ENCODE measurements around the gene GSTA2. TPM values are rescaled to one million over a fixed set of nuclear protein-coding genes. Genes with fewer than 3 reads are reported as not detected.
"Not testable (repeated sequence)": the region's sequence is repeated elsewhere in the genome, so short reads cannot be mapped to it uniquely, and the experiment has no call there.

Gene GSTA2
- total RNA-seq (100 to 1,000 TPM in 2 of 6 donors, 10 to 100 TPM in 4; 47.6 to 114 (median 90.4) TPM), polyA plus RNA-seq (10 to 100 TPM; 26.0 to 30.4 TPM)

- H3K36me3 ChIP-seq, H3K9me3 ChIP-seq, H3K27me3 ChIP-seq: not testable (repeated sequence)
- intact Hi-C loops (cut with DNase I) = loop anchor here in 1 of 3 donors (5.0 kb wide), 1 partner anchor 36 kb away; no protein-coding TSS in a partner anchor
- FAIRE-seq (peak; percentile 5), DNase-seq (peak in 3 of 6 donors; percentile 62 to 73 (median 67)), ATAC-seq (peak; percentile 75 to 90 (median 84))
- Histone ChIP-seq H3K4me1 (peaks cover 0 to 23% (median 14%) of the 10 kb centered on the region in 3 donors), H3K4me3 (peak within 1 kb of the TSS in 3 of 4 donors; percentile 35 to 42 (median 39)), H3K27ac (peak within 1 kb of the TSS in 2 of 4 donors; percentile 78)
- 19 to 24% methylated on average over 2 of the region's 2 CpGs for WGBS, 2 donors
These were observed at the start of gene GSTA2 for GRCh38 chr6:52763322-52763916. Gene GSTA2, minus strand, starts transcription at chr6:52763475. Its CDS starts 5,528 bp downstream, at chr6:52757947.

- H3K4me1 ChIP-seq; H3K27ac ChIP-seq; H3K36me3 ChIP-seq; H3K9me3 ChIP-seq; H3K4me3 ChIP-seq; intact Hi-C loops (cut with DNase I); DNase-seq; H3K27me3 ChIP-seq: not testable (repeated sequence)
- FAIRE-seq (peak; percentile 71), ATAC-seq (peak in 1 of 4 donors; percentile 32)
- WGBS, 2 donors = 88 to 97% methylated on average over 4 of the region's 4 CpGs
These were observed 46.5 kb upstream of the GSTA2 start for GRCh38 chr6:52809777-52810176.

- no peak overlapping the region for H3K27ac ChIP-seq
- no peak for TF ChIP-seq CTCF (IDR thresholded peaks at IDR 0.05)
- ATAC-seq (no peak), DNase-seq (no peak), FAIRE-seq (no peak)
- no peaks in the 10 kb centered on the region for H3K9me3 ChIP-seq
- no peak overlapping the region for H3K4me3 ChIP-seq
- H3K36me3 ChIP-seq = no peaks in the 10 kb centered on the region
- no peaks in the 10 kb centered on the region for H3K27me3 ChIP-seq
- intact Hi-C loops (cut with DNase I) = no loop called here
- WGBS, 2 donors = 95% methylated on average over 5 of the region's 5 CpGs
- H3K4me1 ChIP-seq = peaks cover 0 to 4% (median 0%) of the 10 kb centered on the region in 3 donors
These were observed 45.4 kb upstream of the GSTA2 start for GRCh38 chr6:52808660-52809059.

- WGBS, 2 donors = 8 to 11% methylated on average over 5 of the region's 5 CpGs
- H3K27ac ChIP-seq = peak within 1 kb of the TSS in 2 of 4 donors; percentile 6 to 54
- H3K36me3 ChIP-seq; DNase-seq; FAIRE-seq; H3K9me3 ChIP-seq; intact Hi-C loops (cut with DNase I); H3K27me3 ChIP-seq: not testable (repeated sequence)
- H3K4me3 ChIP-seq = peak within 1 kb of the TSS in 3 of 4 donors; percentile 2 to 29 (median 21)
- peaks cover 0 to 11% (median 8%) of the 10 kb centered on the region in 3 donors for H3K4me1 ChIP-seq
- ATAC-seq = peak; percentile 83 to 93 (median 84)
These were observed 40.5 kb upstream of the GSTA2 start, which contains the start of gene GSTA1 for GRCh38 chr6:52803668-52804255. Gene GSTA1, minus strand, starts transcription at chr6:52803816. Its CDS starts 4,549 bp downstream, at chr6:52799267.

- FAIRE-seq = no peak
- ATAC-seq = peak; percentile 22 to 54 (median 46)
- Histone ChIP-seq H3K27me3 (no peaks in the 10 kb centered on the region), H3K4me1 (peaks cover 0 to 11% (median 8%) of the 10 kb centered on the region in 3 donors), H3K36me3 (no peaks in the 10 kb centered on the region), H3K4me3 (peak overlapping the region in 3 of 4 donors; percentile 2 to 29 (median 21)), H3K9me3 (no peaks in the 10 kb centered on the region), H3K27ac (peak overlapping the region in 2 of 4 donors; percentile 6 to 54)
- WGBS, 2 donors = 45 to 54% methylated on average over 1 of the region's 1 CpG
- DNase-seq = no peak
- TF ChIP-seq CTCF (IDR thresholded peaks at IDR 0.05) = no peak
- intact Hi-C loops (cut with DNase I) = no loop called here
These were observed 39.5 kb upstream of the GSTA2 start for GRCh38 chr6:52802806-52803205.

GRCh38 chr6:52801188-52801841 lies 38.0 kb upstream of the GSTA2 start:
- Histone ChIP-seq H3K36me3 (no peaks in the 10 kb centered on the region), H3K4me3 (no peak overlapping the region), H3K27ac (peak overlapping the region in 2 of 4 donors; percentile 27 to 37), H3K27me3 (no peaks in the 10 kb centered on the region), H3K4me1 (peaks cover 0 to 11% (median 8%) of the 10 kb centered on the region in 3 donors), H3K9me3 (no peaks in the 10 kb centered on the region)
- ATAC-seq (peak; percentile 10 to 47 (median 30)), FAIRE-seq (no peak), DNase-seq (no peak)
- intact Hi-C loops (cut with DNase I) = no loop called here
- TF ChIP-seq CTCF (IDR thresholded peaks at IDR 0.05) = no peak
- 16 to 23% methylated on average over 2 of the region's 2 CpGs for WGBS, 2 donors

- DNase-seq = not testable (repeated sequence)
- WGBS, 2 donors = 46 to 91% methylated on average over 1 of the region's 1 CpG
These were observed 36.0 kb upstream of the GSTA2 start for GRCh38 chr6:52799272-52799671.

GRCh38 chr6:52794366-52794765 lies 31.1 kb upstream of the GSTA2 start:
- H3K4me1 ChIP-seq; H3K27me3 ChIP-seq; FAIRE-seq; H3K27ac ChIP-seq; ATAC-seq; DNase-seq; H3K4me3 ChIP-seq; intact Hi-C loops (cut with DNase I); H3K9me3 ChIP-seq: not testable (repeated sequence)
- 81 to 88% methylated on average over 2 of the region's 2 CpGs for WGBS, 2 donors
- H3K36me3 ChIP-seq = peaks cover 0 to 21% (median 0%) of the 10 kb centered on the region in 3 donors

More at GRCh38 chr6:52799272-52799671, 36.0 kb upstream of the GSTA2 start:
- H3K27me3 ChIP-seq; ATAC-seq; H3K4me3 ChIP-seq; H3K9me3 ChIP-seq; FAIRE-seq; H3K36me3 ChIP-seq; H3K27ac ChIP-seq; intact Hi-C loops (cut with DNase I): not testable (repeated sequence)
- H3K4me1 ChIP-seq = peaks cover 0 to 11% (median 7%) of the 10 kb centered on the region in 3 donors
